Measurements from ENCODE around the gene EIF4A3. TPM values are rescaled to one million over a fixed set of nuclear protein-coding genes. Genes with fewer than 3 reads are reported as not detected.

The EIF4A3 gene
- total RNA-seq, 6 donors from 2014 or later, result 48.2 to 86.2 (median 61.8) TPM

DNA sequence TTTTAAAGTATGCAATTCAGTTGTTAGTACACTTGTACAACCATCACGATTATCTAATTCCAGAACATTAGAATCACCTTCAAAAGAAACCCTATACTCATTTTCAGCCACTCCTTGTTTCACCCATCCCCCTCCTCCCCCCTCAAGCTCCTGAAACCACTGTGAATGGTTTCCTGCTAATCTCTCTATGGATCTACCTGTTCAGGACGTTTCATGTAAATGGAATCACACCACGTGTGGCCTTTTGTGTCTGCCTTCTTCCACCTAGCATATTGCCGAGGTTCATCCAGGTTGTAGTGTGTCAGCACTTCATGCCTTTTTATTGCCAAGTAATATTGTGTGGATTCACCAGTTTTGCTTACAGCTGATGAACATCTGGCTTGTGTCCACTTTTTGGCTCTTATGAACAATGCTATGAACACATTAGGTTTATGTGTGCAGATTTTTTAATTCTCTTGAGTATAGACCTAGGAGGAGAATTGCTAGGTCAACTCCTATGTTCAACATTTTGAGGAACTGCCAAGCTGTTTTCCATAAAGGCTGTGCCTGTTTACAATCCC is 17.8 kb downstream of the EIF4A3 start:
- no peak for TF ChIP-seq EP300 (IDR thresholded peaks at IDR 0.05)
- TF ChIP-seq POLR2A (IDR thresholded peaks at IDR 0.05), result no peak
- no peak for TF ChIP-seq POLR2AphosphoS5 (IDR thresholded peaks at IDR 0.05)
- TF ChIP-seq, protein P1, sequence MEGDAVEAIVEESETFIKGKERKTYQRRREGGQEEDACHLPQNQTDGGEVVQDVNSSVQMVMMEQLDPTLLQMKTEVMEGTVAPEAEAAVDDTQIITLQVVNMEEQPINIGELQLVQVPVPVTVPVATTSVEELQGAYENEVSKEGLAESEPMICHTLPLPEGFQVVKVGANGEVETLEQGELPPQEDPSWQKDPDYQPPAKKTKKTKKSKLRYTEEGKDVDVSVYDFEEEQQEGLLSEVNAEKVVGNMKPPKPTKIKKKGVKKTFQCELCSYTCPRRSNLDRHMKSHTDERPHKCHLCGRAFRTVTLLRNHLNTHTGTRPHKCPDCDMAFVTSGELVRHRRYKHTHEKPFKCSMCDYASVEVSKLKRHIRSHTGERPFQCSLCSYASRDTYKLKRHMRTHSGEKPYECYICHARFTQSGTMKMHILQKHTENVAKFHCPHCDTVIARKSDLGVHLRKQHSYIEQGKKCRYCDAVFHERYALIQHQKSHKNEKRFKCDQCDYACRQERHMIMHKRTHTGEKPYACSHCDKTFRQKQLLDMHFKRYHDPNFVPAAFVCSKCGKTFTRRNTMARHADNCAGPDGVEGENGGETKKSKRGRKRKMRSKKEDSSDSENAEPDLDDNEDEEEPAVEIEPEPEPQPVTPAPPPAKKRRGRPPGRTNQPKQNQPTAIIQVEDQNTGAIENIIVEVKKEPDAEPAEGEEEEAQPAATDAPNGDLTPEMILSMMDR (IDR thresholded peaks at IDR 0.05), result no peak
- no peak for DNase-seq
- 32 to 42% methylated on average over 4 of the region's 4 CpGs for WGBS, 2 donors
- Histone ChIP-seq H3K4me3 (no peak overlapping the region), H3K27ac (no peak overlapping the region), H3K36me3 (peaks cover 8 to 13% (median 11%) of the 10 kb centered on the region in 4 donors), H3K4me1 (no peaks in the 10 kb centered on the region), H3K27me3 (no peaks in the 10 kb centered on the region), H3K9me3 (no peaks in the 10 kb centered on the region)
- ATAC-seq (ENCODE audit: low FRiP score in 2 of 2), result no peak

DNA sequence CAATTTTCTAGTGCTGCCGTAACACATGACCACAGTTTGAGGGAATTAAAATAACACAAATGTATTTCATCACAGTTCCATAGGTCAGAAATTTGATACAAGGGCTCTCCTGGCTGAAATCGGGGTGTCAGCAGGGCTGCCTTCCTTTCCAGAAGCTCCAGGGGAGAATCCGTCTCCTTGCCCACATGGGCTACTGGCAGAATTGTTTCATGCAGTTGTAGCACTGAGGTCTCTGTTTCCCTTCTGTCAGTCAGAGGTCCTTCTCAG is 20.5 kb downstream of the EIF4A3 start:
- Histone ChIP-seq H3K27ac (no peak overlapping the region), H3K4me3 (no peak overlapping the region), H3K27me3 (no peaks in the 10 kb centered on the region), H3K36me3 (no peaks in the 10 kb centered on the region), H3K9me3 (no peaks in the 10 kb centered on the region), H3K4me1 (no peaks in the 10 kb centered on the region)
- no peak for TF ChIP-seq POLR2A (IDR thresholded peaks at IDR 0.05)
- TF ChIP-seq, protein P1 (IDR thresholded peaks at IDR 0.05), result no peak
- TF ChIP-seq POLR2AphosphoS5 (IDR thresholded peaks at IDR 0.05), result no peak
- TF ChIP-seq EP300 (IDR thresholded peaks at IDR 0.05), result no peak
- no peak for ATAC-seq (ENCODE audit: low FRiP score in 2 of 2)
- WGBS, 2 donors, result 74 to 85% methylated on average over 3 of the region's 3 CpGs
- no peak for DNase-seq

DNA sequence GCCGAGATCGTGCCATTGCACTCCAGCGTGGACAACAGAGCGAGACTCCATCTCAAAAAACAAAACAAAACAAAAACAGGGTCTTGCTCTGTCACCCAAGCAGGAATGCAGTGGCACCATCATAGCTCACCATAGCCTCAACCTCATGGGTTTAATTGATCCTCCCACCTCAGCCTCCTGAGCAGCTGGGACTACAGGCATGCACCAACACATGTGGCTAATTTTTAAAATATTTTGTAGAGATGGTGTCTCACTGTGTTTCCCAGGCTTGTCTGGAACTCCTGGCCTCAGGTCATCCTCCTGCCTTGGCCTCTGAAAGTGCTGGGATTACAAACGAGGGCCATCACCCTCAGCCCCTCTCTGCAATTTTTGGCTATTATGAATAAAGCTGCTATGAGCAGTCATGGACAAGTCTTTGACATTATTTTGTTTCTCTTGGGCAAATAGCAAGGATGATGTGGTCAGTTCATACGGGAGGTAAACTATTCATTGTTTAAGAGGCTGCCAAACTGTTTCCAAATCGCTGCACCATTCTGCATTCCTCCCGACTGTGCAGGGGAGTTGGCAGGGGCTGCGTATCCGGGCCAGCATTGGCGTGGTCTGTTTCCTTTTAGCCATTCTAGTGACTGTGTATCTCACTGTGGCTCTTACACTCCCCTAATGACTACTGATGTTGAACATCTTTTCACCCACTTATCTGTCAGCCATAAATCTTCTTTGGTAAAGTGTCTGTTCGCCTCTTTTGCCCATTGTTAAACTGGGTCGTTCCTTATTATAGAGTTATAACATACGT is 21.1 kb downstream of the EIF4A3 start:
- DNase-seq, result no peak
- H3K4me3 ChIP-seq, result no peak overlapping the region
- no peaks in the 10 kb centered on the region for H3K36me3 ChIP-seq
- 61 to 67% methylated on average over 14 of the region's 14 CpGs for WGBS, 2 donors
- no peaks in the 10 kb centered on the region for H3K27me3 ChIP-seq
- no peaks in the 10 kb centered on the region for H3K4me1 ChIP-seq
- H3K27ac ChIP-seq, result no peak overlapping the region
- H3K9me3 ChIP-seq, result no peaks in the 10 kb centered on the region
- peak in 1 of 2 donors; percentile 68 for ATAC-seq (ENCODE audit: low FRiP score in 2 of 2)
- TF ChIP-seq, protein P1 (IDR thresholded peaks at IDR 0.05), result no peak
- no peak for TF ChIP-seq POLR2A (IDR thresholded peaks at IDR 0.05)
- no peak for TF ChIP-seq EP300 (IDR thresholded peaks at IDR 0.05)
- TF ChIP-seq POLR2AphosphoS5 (IDR thresholded peaks at IDR 0.05), result no peak

DNA sequence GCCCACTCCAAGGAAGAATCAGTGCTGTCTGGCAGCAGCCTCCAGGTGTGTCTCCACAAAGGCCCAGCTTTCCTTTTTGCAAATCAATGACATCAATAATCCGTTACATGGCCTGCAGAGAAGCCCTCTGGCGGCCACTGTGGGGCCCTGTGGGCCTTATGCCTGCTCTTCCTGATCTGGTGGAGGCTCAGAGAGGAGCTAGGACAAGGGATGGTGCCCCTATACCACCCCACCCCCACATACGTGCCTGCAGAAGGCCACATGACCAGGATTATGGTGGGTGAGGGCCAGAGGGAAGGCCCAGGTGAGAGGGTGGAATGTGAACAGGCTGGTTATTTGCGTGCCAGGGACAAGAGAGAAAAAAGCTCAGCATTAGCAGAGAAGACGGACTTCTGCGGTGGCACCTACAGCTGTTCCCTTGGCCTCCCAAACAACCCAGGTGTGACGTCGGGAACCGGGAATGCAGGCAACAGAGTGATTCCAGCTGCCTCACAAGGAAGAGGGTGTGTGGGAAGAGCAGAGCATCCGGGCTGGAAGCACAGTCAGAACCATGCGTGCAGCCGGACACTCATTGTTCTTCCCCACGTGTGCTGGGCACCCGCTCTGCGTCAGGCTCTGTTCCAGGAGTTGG is 22.5 kb downstream of the EIF4A3 start:
- ATAC-seq (ENCODE audit: low FRiP score in 2 of 2), result no peak
- Histone ChIP-seq H3K4me3 (no peak overlapping the region), H3K27me3 (no peaks in the 10 kb centered on the region), H3K4me1 (no peaks in the 10 kb centered on the region), H3K27ac (no peak overlapping the region), H3K9me3 (no peaks in the 10 kb centered on the region), H3K36me3 (no peaks in the 10 kb centered on the region)
- TF ChIP-seq, protein P1 (IDR thresholded peaks at IDR 0.05), result peak in 2 of 6 experiments; percentile 15 to 26
- TF ChIP-seq POLR2A (IDR thresholded peaks at IDR 0.05), result no peak
- no peak for DNase-seq
- 56 to 65% methylated on average over 15 of the region's 15 CpGs for WGBS, 2 donors
